DMS 273 treated with DMSO at 0.1 percent for 48 hours (cell line): Measurements from ENCODE around the gene UBTD1.

Source experiments
- DNase-seq: peaks from one replicate; lab custom pipeline; 2025; lab: John Stamatoyannopoulos, UW

UBTD1 gene

GRCh38 chr10:97584798-97585438, 86.2 kb downstream of the UBTD1 start:
- no peak for DNase-seq

DNA sequence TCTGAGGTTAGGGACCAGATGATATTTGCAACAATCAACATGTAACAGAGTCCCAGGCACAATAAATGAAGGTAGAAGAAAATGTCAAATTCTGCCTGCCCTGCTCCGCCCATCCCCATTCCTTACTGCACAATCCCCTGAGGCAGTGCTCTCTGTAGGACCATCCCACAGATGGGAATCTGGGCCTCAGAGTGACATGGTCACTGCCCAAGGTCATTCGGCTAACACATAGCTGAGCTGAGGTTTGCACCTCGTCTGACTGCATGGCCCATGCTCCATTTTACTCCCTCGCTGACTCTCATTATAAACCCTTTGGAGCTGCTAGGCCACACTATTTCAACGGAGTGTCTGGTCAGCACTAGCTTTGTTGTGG, 86.7 kb downstream of the UBTD1 start:
- no peak for DNase-seq

- no peak for DNase-seq
These were observed 88.5 kb downstream of the UBTD1 start for GRCh38 chr10:97587183-97587582.

DNA sequence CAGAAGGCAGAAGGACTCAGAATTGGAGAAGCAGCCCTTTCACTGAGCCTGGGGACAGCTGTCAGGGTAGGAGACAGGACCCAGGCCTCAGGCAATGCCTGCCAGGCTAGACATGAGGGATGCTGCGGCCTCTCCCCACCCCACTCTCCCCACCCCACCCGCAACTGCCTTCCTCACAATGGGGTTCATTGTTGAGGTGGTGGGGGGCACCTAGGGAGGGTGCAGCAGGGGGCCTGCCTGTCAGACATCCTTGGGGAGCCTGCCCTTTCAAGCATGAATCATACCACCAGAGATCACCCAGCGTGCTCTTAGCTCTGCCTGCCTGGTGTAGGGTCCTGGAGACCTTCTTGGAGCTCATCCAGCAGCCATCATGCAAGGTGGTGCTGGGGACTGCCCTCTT, 90.8 kb downstream of the UBTD1 start, which contains the start of gene C10orf62:
Gene C10orf62 (plus strand): TSS at position 243 of the 400 bp plus-strand sequence. CDS start 177 bp downstream, outside the sequence.
- DNase-seq: no peak

DNA sequence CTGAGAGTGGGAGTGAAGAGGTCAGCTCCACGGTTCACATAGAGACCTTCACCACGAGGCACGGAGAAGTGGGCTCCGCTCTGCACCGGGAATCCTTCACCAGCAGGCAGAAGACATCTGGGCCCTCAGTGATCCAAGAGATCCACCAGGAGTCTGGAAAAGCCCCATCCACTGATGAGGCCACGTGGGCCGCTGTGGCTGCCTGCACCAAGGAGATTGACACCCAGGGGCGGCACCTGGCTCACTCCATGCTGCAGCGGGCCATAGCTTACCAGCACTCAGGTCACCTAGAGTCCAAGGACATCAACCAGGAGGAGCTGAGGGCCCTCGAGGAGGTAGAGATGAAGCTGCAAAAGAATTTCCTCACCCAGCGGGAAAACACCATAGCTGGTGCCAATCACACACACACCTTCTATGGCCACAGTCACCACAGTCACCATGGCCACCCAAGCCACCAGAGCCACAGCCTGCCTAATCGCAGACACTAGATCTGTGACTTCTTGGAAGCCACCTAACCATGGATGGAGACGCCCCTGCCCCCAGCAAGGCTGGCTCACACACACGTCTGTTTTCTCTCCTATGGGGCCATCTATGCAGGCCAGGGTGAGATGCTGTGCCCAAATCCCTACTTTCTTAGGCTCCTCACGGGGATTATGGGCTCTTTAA, 91.5 kb downstream of the UBTD1 start:
- DNase-seq: no peak

GRCh38 chr10:97590748-97591495, 92.2 kb downstream of the UBTD1 start:
- DNase-seq: no peak

DNA sequence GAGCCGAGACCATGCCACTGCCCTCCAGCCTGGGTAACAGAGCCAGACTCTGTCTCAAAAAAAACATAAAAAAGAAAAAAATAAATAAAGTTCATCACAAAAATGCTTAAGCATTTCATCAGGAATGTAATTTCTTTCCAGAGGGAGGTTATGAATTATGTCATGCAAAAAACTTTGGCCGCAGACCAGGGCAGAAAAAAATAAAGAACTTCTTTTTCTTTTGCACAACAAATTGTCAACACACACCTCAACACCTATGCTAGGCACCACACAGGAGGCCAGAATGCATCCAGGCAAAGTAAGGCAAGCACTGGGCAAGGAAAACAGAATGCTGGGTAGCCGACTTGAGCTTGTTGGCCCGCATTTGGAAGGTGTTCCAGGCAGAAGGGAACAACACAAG, 94.7 kb downstream of the UBTD1 start:
- DNase-seq: no peak

- no peak for DNase-seq
These were observed 97.7 kb downstream of the UBTD1 start for GRCh38 chr10:97596101-97597082.

GRCh38 chr10:97597778-97598177, 99.1 kb downstream of the UBTD1 start:
- no peak for DNase-seq

DNA sequence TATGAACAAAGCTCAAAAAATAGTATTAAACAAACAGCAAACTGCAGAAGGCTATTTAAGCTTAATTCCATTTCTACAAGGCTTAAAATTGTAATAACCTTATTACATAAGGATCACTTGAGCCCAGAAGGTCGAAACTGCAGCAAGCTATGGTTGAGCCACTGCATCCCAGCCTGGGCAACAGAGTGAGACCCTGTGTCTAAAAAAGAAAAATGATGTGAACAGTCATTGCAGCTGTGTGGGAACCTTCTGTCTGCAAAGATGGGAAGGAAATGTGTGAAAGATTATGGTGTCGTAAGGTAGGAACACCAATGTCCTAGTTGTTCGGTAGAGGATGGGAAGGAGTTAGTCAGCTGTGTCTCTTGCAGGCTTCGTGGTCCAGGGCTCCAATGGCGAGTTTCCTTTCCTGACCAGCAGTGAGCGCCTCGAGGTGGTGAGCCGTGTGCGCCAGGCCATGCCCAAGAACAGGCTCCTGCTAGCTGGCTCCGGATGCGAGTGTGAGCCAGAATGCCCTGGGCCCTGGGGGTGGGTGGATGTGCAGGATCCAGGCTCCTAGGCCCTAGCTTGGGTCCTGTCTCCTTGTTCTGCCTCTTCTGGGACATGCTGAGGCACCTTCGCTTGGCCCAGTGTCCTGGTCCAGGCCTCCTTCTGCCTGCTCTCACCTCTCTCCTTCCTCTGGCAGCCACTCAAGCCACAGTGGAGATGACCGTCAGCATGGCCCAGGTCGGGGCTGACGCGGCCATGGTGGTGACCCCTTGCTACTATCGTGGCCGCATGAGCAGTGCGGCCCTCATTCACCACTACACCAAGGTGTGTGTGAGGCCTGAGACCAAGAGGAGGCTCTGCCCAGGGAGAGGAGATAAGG, 99.9 kb downstream of the UBTD1 start:
- DNase-seq: no peak

DNA sequence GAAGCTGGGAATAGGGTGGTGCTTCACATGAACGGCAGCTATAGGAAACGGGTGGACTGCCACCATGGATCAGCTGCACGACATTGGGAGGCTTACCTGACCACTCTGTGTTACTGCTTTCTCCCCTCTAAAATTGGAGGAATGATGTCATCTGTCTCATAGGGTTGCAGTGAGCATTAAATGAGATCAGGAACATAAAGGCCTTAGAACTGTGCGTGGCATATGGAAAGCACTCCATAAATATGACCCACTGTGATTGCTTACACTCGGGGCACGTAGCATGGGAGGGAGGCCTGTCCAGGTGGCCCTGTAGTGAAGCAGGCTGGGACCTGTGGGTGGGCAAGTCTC, 100.5 kb downstream of the UBTD1 start:
- no peak for DNase-seq

DNA sequence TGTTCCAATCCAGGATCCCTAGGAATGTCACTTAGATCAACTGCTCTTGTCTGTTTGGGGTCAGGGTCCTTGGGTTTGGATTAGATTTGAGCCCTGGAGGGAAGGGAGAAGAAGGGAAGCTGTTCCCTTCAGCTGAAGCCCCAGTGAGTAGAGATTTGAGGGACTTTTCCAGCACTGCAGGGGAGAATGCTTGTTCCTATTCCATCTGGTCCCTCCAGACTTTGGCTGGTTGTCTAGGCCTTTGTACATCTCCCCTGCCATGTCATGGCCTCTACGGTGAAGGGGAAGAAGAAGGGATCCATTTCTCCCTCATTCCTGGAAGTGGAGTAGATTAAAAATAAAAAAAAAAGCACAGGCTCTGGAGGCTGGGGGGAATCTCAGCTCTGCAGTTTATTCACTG, 101.9 kb downstream of the UBTD1 start:
- no peak for DNase-seq

GRCh38 chr10:97601268-97602215, 102.8 kb downstream of the UBTD1 start:
- DNase-seq: no peak

DNA sequence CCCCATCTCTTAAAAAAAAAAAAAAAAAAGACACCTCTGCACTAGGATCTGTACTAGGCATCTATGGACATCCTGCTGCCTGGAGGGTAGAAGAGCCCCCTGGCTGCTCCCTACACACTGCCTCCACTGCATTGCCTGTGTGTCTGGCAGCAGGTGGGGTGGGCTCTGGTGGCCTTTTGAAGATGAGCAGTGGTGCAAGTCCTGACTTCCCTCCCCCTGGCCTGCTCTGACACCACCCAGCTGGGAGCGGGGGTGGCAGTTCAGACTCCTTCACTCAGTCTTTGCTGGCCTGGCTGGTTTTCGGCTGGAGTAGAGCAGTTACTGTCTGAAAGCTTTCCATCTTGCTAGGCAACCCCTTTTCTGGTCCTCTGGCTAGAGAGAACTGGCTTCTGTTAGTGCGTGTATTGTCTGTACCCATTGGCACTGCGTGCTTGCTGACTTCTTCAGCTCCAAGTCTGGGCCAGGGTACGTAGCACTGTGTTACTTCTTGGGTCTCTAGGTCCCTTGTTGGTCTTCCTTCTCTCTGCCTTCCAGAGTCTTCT, 108.4 kb downstream of the UBTD1 start:
- no peak for DNase-seq

DNA sequence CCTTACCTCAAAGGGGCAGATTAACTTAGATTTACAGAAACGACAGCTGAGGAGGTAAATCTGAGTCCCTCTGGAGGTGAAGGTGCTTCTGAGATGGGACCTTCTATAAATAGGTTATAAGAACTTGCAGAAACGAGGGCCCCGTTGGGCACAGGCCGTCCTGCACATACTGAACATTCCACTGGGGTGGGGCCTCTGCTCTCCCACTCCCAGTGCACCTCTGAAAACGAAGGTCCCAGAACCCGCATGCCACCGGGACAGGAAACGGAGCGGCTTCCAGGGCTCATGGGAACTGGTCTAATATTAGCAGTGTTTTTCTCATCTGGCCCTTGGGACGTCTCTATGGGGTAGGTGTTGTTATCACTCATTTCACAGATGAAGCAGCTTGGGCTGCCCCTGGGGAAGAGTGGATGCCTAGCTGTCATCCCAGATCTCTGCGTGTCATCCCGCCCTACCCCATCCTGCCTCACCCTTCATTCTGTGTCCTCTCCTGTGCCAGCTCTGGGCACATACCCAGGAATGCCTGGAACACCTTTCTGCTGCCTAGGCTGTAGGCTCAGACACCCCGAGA, 110.4 kb downstream of the UBTD1 start:
- no peak for DNase-seq

DNA sequence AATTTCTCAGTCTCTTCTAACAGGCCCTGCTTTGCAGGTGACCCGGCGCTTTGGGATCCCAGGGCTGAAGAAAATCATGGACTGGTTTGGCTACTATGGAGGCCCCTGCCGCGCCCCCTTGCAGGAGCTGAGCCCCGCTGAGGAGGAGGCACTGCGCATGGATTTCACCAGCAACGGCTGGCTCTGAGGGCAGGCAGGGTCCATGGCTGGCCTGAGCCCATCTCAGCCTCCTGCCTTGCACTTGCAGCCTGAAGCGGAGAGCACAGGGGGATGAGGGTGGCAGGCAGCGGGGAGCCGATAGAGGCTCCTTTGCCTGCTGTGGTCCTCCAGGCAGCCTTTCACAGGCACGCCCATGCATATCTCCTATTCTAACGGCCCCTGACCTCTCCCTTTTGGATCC, 112.7 kb downstream of the UBTD1 start:
- DNase-seq: no peak

DNA sequence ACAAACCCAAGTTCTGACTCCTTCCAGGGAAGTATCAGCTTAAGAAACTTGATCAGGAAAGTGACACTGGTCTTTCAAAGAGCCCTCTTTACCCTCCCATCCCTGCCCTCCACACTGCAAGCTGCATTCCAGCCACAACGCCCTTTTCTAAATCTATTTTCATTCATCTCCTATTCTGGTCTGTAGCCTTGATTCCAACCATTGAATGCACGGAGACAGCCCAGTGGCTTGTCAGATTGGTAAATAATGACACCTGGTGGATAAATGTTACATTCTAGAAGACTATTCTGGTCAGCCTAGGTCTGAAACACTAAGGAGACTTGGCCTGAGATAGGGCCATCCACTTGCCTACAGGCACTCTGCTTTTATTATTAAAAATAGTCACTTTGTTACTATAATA, 113.7 kb downstream of the UBTD1 start:
- DNase-seq: no peak

- no peak for DNase-seq
These were observed 119.6 kb downstream of the UBTD1 start for GRCh38 chr10:97618285-97618684.

DNA sequence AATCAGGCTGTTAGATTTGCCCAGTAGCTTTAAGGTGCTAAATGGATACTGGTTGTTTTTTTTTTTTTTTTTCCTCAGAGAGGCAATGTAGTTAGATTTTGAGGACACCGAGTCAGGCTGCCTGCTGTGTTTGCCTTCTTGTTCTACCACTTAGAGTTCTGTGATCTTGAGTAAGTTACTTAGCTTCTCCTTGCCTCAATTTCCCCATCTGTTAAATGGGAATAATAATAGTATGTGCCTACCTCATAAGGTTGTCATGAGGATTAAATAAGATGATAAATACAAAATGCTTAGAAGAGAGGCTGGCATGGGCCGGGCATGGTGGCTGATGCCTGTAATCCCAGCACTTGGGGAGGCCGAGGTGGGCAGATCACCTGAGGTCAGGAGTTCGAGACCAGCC, 120.0 kb downstream of the UBTD1 start:
- DNase-seq: no peak
